ENCODE measurements around the gene ZFAND3. TPM values are rescaled to one million over a fixed set of nuclear protein-coding genes. Genes with fewer than 3 reads are reported as not detected.

Gene ZFAND3
- total RNA-seq, 1 donor from 2014 or later, result 32.2 TPM

DNA sequence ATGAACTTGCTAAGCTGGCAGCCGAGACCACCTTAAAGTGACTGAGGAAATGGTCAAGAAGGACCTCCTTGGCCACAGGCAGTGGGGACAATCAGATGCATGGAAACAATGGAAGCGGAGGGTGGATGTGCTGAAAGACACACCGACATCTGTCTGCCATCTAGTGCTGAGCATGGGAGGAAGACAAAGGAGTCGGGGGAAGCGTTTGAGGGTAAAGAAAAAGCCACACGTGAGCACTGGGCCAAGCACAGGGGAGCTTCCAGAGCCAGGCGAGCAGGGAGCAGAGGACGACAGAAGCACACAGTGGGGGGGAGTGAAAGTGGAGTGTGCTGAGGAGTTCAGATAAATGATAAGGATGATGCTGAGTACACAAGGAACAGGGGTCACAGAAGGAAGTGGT, 367.8 kb downstream of the ZFAND3 start:
- no peak for DNase-seq

DNA sequence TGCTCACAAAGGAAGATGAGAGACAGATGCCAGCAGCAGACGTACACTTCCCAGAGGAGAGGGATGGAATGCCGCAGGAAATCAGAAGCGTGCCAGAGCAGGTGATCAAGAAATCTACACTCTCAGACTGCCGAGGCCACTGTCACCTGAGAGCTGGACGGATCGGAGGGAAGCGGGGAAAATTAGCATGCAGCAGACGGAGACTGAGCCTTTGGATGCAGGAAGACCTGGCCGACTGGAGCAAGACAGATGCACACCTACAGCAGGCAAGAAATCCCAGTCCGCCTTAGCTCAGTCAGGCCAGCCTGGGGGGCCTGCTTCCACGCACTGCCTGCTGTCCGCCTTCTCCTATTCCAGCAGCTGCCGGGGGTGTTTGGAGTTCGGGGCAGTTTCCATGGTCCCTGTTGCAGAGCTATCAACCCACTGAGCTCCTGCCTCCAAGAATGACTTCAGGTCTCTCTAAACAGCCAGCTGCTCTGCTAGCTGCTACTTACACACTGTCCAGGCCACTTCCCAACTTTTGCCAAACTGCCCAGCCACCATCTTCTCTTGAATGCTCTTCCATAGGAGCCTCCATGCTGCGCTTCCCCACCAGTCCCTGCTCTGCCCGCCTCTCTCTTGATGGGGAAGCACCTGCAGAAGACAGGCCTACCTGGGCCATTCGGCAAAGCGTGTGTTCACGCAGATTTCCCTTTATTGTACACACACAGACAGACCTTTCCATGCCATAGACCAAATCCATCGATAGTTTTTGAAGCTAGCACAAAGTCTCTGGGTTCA, 368.5 kb downstream of the ZFAND3 start:
- DNase-seq, result no peak

DNA sequence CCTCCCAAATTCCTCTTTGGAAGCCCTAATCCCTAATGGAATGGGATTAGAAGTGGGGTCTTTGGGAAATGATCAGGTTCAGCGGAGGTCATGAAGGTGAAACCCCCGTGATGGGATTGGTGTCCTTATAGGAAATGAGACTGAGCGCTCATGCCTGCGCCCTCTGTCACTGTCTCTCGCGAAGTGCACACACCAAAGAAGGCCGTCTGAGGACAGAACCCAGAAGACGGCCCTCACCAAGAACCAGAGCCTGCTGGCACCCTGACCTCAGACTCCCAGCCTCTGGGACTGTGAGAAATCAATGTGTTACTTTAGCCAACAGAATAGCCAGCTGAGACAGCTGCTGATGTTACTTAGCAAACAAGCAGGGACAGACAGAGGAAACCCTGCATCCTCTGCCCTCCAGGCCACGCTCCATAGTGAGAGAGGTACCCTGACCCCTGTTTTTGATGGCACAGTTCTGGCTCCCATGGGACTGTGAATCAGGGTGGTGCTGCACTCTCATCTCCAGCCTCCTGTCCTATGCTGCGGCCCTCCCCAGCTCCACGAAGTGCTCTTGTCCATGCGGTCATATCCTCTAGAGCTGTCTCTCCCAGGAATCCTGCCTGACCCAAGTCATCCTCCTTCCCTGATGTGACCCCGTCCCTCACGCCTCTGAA, 369.3 kb downstream of the ZFAND3 start:
- no peak for DNase-seq

DNA sequence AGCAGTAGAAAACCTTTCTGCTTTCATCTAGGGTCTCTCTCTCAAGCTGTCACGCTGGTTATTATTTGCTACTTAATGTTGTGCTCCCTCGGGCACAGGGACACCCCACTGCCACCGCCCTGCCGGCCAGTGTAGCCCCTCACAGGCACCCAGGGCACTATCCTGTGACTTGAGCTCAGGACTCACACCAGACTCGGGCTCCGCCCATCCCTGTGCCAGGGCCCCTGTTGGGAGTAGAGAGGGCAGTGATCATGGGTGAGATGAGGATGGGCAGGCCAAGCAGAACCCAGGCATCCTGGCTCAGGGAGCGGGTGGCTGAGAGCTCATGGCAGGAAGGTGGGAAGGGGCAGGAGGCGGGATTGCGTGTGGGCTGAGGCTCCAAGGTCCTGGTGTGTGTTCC, 371.9 kb downstream of the ZFAND3 start:
- no peak for DNase-seq

DNA sequence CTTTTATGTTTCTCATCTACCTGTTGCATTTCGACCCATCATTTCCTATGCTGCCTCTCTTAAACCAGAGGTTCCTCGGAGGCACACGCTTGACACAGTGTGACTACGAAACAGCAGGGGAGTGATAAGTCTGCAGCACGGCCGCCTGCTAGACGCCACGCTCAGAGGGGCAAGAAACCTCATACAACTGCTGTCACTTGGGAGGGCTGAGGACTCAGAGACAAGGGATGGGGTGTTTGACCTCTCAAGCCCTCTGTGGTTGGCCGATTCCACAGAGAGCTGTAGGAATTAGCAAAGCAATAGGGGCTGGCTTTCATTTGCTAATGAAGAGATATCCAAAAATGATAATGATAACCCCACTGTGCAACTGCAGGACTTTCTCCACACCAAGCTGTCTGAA, 372.5 kb downstream of the ZFAND3 start:
- DNase-seq, result no peak

DNA sequence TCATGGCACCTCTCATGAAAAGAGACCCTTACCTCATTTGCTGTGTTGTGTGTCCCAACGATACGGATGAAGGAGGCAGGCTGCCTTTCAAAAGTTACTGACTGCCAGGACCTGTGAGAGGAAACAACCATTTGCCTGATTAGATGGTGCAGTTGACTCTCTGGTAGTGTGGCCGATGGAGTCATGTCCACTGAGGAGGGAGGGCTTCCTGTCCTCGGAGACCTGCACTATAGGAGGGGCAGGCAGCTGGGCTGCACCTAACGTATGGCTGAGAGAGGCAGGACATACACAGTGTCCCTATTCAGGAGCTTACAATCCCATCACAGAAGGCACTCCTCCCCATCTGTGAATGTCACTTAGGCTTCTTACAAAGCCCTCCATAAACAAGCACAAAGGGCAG, 373.0 kb downstream of the ZFAND3 start:
- DNase-seq, result no peak

DNA sequence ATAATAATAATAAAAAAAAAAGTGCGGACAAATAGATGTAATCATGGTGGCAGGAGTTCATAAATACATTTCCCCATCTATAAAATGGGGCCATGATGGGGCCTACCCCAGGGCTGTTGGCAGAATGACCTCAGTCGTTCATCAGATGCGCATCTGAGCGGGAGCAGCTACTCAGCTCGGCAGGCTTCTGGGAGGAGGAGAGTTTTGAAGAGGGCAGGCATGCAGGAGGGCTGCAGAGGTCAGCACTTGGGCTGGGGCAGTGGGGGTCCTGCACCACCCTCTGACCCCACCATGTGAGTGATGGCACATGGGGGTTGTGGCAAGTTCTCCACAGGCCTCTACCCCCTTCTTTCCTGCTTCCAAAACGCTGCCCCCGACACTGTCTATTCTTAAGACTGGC, 373.5 kb downstream of the ZFAND3 start:
- DNase-seq, result no peak

DNA sequence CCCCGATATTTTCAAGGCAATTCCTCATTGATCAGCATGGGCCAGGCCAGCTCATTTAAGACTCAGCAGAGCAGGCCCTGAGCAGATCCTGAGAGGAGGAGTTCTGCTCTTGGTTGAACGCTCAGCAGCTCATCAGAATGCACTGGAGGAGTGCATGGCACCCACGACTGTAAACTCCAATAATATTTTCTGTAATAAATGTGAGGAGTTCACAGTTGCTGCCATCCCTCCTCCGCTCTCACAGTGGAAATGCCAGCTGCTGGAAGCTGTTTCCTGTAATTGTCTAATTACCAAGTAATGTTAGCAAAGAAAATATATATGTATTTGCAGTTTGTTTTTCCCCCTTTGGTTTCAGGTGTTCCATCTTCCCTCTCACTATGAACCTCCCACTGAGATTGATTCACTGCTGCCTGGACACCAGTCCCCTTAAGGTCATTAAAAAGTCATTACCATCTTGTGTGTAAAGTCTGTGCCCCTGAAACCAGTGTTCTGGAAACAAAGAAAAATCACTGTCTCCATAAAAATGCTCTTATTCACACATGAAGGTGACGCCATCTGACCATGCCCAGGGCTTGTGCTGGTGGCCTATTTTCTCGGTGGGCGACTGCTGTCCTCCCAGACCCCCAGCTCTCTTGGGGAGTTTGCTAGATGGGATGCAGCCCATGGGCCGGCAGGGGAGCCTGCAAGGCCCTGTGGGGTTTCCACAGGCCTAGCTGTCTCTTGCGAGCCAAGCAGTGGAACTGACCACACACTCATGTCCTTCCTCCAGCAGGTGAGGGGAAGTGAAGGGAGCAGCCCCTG, 374.2 kb downstream of the ZFAND3 start:
- no peak for DNase-seq

DNA sequence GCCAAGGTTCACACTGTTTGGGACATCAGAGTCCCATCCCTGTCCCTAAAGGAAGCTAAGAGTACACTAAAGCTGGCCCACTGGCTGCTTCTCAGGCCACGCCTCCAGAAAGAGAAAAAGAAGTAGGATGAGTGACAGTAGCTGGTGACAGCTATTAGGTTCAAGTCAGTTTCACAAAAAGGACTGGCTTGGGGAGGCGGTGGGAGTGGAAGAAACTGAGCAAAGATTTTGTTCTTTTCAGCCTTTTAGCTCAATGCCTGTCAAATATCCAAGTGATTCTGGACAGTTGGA, 374.7 kb downstream of the ZFAND3 start:
- DNase-seq, result no peak

DNA sequence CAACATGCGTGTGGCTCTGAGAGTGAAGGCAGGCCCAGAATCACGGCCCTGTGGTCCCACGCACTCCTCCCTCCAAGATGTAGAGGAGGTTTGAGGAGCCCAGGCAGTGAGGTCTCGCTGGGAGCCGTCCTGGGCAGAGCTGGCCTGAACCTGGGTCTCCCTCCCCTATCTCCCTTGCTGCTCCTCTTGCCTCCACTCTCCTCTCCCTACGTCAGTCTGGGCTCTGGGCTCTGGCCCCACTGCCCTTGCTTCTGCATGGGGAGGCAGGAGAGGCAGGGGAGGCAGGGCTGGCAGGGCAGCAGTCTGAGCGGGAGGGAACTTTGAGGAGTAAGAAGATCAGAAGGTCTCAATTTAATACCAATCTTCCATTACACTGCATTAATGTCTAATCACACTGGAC, 375.1 kb downstream of the ZFAND3 start:
- no peak for DNase-seq

DNA sequence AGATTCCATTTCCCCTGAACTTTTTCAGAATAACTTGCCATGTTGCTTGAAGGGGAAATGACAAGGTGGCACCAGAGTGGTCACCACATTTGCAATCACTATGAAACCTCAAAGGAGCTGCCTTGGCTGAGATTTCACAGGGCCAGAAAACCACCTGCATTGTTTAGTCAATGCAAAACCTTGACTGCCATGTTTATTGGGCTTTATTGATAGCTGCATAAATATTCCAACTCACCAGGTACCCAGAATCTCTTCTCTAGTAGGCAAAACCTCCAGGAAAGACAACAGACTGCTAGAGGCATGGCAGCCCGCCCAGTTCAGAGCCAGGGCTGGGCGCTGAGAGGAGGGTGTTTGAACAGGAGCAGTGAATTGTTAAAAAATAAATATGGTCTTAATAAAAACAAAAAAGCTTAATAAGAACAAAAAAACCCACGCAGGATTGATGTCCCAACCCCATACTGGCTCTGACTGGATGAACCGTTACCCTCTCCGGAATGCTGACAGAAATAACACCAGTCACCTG, 375.6 kb downstream of the ZFAND3 start:
- no peak for DNase-seq

DNA sequence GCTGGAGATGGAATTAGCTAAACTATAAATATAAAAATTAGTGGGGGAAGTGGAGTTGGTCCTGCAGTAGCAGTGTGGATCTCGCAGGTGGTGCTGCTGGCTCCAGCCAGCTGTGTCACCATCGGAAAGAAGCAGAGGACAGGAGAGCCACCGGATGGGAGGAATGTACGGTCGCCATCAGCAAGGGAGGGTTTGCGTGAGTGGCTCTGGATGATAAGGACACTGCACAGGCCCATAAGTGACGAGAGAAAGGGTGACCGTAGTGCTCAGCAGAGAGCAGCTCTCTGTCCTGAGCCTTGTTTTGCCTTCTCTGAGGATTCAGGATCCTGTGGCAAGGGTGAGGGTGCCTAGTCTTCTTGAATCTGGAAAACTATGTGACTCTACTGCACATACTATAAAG, 378.7 kb downstream of the ZFAND3 start:
- no peak for DNase-seq

Small RNAs within 50 kb of the gene (small RNA-seq; reads per million reads assigned to genes)
- gene RN7SL285P (ENCODE audit: low replicate concordance) (not detected), gene RNU1-87P (ENCODE audit: low replicate concordance) (not detected)

Other genes starting within 250 kb of the ZFAND3 start
- 3.8 TPM for gene MDGA1, start 121.8 kb upstream of the ZFAND3 start, total RNA-seq